IPS DF 4.7 (cell line): ENCODE data around the gene COL12A1.

Source experiments
- DNase-seq: peaks from one replicate; pipeline ENCODE4 v3.0.0-alpha.2; 2013; ENCODE audit warnings: low spot score; ENCODE audit errors: extremely low read depth

COL12A1 gene

DNA sequence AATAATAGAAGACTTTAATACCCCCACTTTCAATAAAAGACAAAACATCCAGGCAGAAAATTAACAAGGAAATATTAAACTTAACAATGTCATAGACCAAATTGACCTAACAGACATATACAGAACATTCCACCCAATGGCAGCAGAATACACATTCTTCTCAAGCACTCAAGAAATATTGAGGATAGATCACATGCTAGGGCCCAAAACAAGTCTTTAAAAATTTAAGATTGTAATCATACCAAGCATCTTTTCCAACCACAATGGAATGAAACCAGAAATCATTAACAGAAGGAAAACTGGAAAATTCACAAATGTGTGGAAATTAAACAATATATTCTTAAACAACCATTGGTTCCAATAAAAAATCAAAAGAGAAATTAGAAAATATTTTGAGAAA lies 161.0 kb downstream of the COL12A1 start:
- DNase-seq = no peak

DNA sequence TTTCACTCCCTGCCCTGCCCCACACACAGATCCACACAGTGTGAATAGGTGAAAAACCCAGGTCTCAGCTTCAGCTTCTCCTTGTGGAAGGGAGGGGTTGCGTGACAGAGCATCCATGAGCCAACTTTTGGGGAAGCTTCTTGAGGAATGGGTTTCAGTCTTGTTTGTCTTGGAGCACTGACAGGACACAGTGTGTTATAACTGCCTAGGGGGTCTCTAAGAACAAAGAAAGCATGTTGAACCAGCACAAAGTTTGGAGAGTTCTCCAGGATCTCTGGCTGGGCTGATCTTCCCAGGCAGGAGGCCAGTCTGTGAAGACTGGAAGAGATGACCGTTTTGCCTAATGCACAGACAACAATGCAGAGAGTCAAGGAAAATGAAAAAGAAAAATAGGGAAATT lies 164.5 kb downstream of the COL12A1 start:
- no peak for DNase-seq
